VCaP (cell line): ENCODE data around the gene AP2A1.

Experiments used
- H3K27ac ChIP-seq: fragments of 450-650 bp; 2 replicates; pipeline ENCODE4 v1.5.1; 2017
- TF ChIP-seq, protein P1 (sequence below): fragments of 450-650 bp; conservative IDR thresholded peaks from 2 replicates; pipeline ENCODE4 v1.5.1; 2017; ENCODE audit warnings: mild to moderate bottlenecking, moderate library complexity

Gene AP2A1

DNA sequence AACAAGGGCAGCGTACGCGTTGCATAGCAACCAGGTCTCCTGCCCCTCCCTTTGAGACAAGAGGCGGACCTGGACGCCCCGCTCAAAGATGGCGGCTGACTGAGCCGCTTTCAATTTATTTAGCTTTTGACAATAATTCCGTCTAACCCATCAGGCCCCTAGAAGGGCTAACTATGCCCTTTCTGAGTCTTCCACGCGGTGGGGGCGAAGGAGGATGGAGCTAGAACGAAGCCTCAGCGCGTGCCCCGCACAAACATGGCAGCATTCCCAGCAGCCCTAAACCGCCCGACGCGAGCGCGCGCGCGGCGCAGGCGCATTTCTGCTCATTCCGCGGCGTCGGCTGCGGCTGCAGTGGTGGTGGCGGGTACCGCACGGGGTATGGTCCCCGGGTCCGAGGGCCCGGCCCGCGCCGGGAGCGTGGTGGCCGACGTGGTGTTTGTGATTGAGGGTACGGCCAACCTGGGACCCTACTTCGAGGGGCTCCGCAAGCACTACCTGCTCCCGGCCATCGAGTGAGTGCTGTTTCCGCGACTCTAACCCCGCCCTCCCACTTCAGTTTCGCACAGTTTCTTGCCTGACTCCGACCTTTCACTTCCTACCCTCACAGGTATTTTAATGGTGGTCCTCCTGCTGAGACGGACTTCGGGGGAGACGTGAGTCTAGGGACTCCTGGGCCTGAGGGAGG, 51.3 kb downstream of the AP2A1 start, which contains the start of gene MED25:
Gene MED25 (plus strand): TSS at position 326 of the 685 bp plus-strand sequence. CDS start 53 bp downstream, at position 379.
- H3K27ac ChIP-seq, result peak within 1 kb of the TSS; percentile 86
- TF ChIP-seq, protein P1, sequence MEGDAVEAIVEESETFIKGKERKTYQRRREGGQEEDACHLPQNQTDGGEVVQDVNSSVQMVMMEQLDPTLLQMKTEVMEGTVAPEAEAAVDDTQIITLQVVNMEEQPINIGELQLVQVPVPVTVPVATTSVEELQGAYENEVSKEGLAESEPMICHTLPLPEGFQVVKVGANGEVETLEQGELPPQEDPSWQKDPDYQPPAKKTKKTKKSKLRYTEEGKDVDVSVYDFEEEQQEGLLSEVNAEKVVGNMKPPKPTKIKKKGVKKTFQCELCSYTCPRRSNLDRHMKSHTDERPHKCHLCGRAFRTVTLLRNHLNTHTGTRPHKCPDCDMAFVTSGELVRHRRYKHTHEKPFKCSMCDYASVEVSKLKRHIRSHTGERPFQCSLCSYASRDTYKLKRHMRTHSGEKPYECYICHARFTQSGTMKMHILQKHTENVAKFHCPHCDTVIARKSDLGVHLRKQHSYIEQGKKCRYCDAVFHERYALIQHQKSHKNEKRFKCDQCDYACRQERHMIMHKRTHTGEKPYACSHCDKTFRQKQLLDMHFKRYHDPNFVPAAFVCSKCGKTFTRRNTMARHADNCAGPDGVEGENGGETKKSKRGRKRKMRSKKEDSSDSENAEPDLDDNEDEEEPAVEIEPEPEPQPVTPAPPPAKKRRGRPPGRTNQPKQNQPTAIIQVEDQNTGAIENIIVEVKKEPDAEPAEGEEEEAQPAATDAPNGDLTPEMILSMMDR, result peak; percentile 38

DNA sequence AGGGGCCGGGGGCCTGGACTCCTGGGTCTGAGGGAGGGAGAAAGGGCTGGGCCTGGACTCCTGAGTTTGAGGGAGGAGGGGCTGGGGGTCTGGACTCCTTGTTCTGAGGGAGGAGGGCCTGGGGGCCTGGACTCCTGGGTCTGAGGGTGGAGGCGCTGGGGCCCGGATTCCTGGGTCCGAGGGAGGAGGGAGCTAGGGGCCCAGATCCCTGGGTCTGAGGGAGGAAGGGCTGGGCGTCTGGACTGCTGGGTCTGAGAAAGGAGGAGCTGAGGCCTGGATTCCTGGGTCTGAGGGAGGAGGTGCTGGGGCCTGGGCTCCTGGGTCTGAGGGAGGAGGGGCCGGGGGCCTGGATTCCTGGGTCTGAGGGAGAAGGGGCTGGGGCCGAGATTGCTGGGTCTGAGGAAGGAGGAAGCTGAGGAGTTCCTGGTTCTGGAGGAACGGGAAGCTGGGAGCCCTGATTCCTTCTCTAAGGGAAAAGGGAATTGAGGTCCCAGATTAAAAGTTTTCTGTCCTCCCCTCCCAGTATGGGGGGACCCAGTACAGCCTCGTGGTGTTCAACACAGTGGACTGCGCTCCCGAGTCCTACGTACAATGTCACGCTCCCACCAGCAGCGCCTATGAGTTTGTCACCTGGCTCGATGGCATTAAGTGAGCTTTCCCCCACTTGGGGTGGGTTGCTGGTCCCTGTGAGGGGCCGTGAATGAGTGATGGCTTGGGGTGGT, 52.0 kb downstream of the AP2A1 start:
- H3K27ac ChIP-seq, result peak overlapping the region; percentile 86

DNA sequence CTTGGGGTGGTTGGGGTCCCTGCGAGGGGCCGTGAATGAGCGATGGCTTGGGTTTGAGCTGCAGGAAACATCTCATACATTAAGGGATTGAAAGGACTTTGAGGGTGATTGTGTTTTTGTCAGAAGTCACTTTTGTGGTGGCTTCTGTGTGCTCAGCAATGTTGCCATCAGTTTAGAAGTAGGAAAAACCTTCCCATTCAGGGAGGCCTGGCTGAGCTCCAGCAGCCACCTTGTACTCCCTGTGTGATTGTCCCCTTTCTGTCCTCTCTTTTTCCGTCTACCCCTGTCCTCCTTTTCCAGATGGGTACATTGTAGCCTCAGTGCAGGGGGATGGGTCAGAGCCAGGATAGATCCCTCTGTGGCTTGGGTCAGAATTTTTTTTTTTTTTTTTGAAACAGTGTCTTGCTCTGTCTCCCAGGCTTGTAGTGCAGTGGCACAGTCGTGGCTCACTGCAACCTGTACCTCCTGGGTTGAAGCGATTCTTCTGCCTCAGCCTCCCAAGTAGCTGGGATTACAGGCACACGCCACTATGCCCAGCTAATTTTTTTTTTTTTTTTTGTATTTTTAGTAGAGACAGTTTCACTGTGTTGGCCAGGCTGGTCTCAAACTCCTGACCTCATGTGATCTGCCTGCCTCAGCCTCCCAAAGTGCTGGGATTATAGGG, 52.8 kb downstream of the AP2A1 start:
- H3K27ac ChIP-seq, result peak overlapping the region; percentile 86; the same call in 1 of the 2 replicates

More for the DNA sequence above, 52.0 kb downstream of the AP2A1 start:
- TF ChIP-seq, protein P1, result no peak

DNA sequence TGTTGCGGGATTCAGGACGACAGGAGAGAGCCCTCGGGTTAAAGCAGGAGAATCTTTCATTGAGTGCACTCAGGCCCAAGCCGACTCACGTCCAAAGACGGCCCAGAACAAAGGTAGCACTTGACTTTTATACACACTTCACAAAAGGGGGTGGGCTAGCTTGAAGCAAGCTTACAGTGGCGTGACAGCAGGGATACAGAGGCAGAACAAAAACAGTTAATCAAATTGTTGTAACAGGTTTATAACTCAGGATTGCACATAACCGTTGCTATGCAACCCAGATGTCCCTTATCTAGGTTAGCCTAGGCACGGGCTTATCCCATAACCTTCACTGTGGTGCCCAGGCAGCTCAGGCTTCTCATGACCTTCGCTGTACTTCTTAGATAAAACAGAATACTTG, 53.3 kb downstream of the AP2A1 start:
- no peak overlapping the region for H3K27ac ChIP-seq
- TF ChIP-seq, protein P1, result no peak

DNA sequence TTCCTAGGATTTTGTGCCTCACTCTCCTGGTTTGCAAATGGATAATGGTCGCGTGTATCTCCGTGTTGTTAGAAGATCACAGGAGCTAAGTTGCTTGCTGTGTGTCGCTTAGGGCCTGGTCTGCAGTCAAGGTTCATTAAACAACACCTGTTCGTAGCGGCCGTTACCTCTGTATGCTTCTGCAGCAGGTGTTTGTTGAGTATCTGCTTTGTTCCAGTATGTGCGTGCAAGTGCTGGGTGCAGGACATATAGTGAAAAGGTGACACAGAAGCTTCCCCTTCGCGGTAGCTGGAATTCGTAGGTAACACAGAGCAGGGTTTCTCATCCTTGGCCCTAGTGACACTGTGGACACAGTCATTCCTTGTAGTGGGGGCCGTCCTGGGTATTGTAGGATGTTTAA, 56.7 kb downstream of the AP2A1 start:
- no peak overlapping the region for H3K27ac ChIP-seq
- TF ChIP-seq, protein P1, result no peak

DNA sequence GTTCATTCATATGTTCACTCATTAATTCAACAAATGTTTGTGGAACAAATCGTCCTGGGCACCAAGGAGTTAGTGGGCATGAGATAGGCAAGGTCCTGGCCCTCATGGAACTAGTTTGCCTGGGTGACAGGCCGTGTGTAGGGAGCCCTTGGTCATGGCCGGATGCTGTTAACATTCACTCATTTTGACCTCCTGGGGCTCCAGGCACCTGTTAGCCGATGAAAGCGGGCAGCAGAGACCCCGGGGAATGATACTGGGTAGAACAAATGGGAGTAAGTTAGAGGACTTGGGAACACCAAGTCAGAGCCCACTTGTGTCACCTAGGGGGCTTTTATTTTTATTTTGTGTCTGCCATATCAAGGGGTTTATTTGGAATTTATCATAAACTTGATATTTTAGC, 57.9 kb downstream of the AP2A1 start:
- H3K27ac ChIP-seq, result no peak overlapping the region
- TF ChIP-seq, protein P1, result no peak

DNA sequence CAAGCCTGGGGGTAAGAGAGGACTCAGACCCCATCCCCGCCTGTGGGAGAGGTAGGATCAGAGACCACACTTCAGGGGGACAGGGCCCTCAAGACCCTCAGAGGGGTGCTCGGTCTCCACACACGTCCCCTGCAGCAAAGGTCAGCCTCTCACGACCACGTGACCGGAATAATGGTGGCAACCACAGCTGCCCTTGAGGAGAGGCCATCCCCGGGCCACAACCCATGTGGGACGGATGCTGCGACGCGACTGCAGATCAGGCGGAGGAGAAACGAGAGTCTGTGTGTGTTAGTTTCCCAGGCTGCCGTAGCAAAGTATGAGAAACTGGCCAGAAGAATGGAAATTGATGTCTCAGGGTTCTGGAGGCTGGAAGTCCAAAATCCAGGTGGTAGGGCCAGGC, 60.2 kb downstream of the AP2A1 start:
- H3K27ac ChIP-seq, result no peak overlapping the region
- TF ChIP-seq, protein P1, result no peak
